SK-N-SH (cell line): Measurements from ENCODE around the gene PARP14.

Source experiments
- FOXM1 ChIP-seq: IDR thresholded peaks from 2 replicates; pipeline ENCODE4 v1.4.0; 2012; ENCODE audit warnings: low read depth, mild to moderate bottlenecking
- TAF1 ChIP-seq: IDR thresholded peaks from 2 replicates; pipeline ENCODE4 v1.6.1; 2012; ENCODE audit warnings: low read depth, mild to moderate bottlenecking, low read length, moderate library complexity, borderline replicate concordance
- TCF12 ChIP-seq: IDR thresholded peaks from 2 replicates; pipeline ENCODE4 v1.4.0; 2012
- TF ChIP-seq, protein P1 (sequence below): fragments of 200-600 bp; sonication (generic); IDR thresholded peaks from 2 replicates; pipeline ENCODE4 v1.6.1; 2017; ENCODE audit warnings: antibody characterized with exemption, mild to moderate bottlenecking, moderate library complexity

DNA sequence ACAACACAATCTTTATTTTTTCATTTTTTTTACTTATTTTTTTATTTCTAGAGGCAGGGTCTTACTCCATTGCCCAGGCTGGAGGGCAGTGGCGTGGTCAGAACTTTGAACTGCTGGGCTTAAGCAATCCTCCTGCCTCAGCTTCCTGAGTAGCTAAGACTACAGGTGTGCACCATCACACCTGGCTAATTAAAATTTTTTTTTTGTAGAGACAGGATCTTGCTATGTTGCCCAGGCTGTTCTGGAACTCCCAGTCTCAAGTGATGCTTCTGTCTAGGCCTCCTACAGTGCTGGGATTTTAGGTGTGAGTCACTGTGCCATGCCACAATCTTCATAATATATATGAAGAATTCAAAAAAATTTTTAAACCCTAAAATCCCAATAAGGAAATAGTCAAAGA is 92.2 kb downstream of the PARP14 start:
- TF ChIP-seq, protein P1, sequence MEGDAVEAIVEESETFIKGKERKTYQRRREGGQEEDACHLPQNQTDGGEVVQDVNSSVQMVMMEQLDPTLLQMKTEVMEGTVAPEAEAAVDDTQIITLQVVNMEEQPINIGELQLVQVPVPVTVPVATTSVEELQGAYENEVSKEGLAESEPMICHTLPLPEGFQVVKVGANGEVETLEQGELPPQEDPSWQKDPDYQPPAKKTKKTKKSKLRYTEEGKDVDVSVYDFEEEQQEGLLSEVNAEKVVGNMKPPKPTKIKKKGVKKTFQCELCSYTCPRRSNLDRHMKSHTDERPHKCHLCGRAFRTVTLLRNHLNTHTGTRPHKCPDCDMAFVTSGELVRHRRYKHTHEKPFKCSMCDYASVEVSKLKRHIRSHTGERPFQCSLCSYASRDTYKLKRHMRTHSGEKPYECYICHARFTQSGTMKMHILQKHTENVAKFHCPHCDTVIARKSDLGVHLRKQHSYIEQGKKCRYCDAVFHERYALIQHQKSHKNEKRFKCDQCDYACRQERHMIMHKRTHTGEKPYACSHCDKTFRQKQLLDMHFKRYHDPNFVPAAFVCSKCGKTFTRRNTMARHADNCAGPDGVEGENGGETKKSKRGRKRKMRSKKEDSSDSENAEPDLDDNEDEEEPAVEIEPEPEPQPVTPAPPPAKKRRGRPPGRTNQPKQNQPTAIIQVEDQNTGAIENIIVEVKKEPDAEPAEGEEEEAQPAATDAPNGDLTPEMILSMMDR = no peak
- TF ChIP-seq TCF12 (no peak), TAF1 (no peak), FOXM1 (no peak)
